KMS-11 (cell line): Measurements from ENCODE around the gene LCN12.

ENCODE experiments used
- H2AFZ ChIP-seq: fragments of 200-600 bp; sonication (generic); 2 replicates; pipeline ENCODE4 v1.6.1; 2016; ENCODE audit warnings: antibody characterized with exemption, mixed run types, low read depth
- H3K27ac ChIP-seq: fragments of 200-600 bp; sonication (generic); 2 replicates; pipeline ENCODE4 v1.6.1; 2016; ENCODE audit warnings: mild to moderate bottlenecking, mixed run types
- H3K27me3 ChIP-seq: fragments of 200-600 bp; sonication (generic); 2 replicates; pipeline ENCODE4 v1.6.1; 2017; ENCODE audit warnings: mild to moderate bottlenecking, low read depth, mixed run types, moderate library complexity; ENCODE audit not compliant: insufficient read depth
- H3K36me3 ChIP-seq: fragments of 200-600 bp; sonication (generic); 2 replicates; pipeline ENCODE4 v1.6.1; 2017; ENCODE audit warnings: mild to moderate bottlenecking, mixed run types; ENCODE audit not compliant: insufficient read depth
- H3K4me1 ChIP-seq: fragments of 200-600 bp; sonication (generic); 2 replicates; pipeline ENCODE4 v1.6.1; 2016; ENCODE audit warnings: mild to moderate bottlenecking, low read depth, mixed run types; ENCODE audit not compliant: poor library complexity, severe bottlenecking
- H3K4me2 ChIP-seq: fragments of 200-600 bp; sonication (generic); 2 replicates; pipeline ENCODE4 v1.7.0; 2016; ENCODE audit warnings: mild to moderate bottlenecking, mixed run types
- H3K4me3 ChIP-seq: fragments of 200-600 bp; sonication (generic); IDR thresholded peaks from 2 replicates; pipeline ENCODE4 v1.6.1; 2017; ENCODE audit warnings: low read depth, low read length, mixed read lengths; ENCODE audit not compliant: insufficient read depth
- H3K79me2 ChIP-seq: fragments of 200-600 bp; sonication (generic); 2 replicates; pipeline ENCODE4 v1.6.1; 2016; ENCODE audit warnings: low read depth, mixed run types; ENCODE audit not compliant: insufficient read depth
- H3K9ac ChIP-seq: fragments of 200-600 bp; sonication (generic); 2 replicates; pipeline ENCODE4 v1.6.1; 2016; ENCODE audit warnings: mild to moderate bottlenecking, mixed run types
- H4K20me1 ChIP-seq: fragments of 200-600 bp; sonication (generic); 2 replicates; pipeline ENCODE4 v1.6.1; 2016; ENCODE audit warnings: mild to moderate bottlenecking, mixed run types; ENCODE audit not compliant: insufficient read depth
- CTCF ChIP-seq: fragments of 200-600 bp; sonication (generic); conservative IDR thresholded peaks from 2 replicates; pipeline ENCODE4 v1.6.1; 2017; ENCODE audit warnings: low read depth, mild to moderate bottlenecking, antibody characterized with exemption, low read length, moderate library complexity, mixed read lengths

The LCN12 gene

GRCh38 chr9:136939996-136940525 lies 12.0 kb upstream of the LCN12 start:
- Histone ChIP-seq H3K9ac (no peak overlapping the region), H4K20me1 (no peaks in the 10 kb centered on the region), H3K36me3 (peaks cover 3% of the 10 kb centered on the region; the same call in 1 of the 2 replicates), H3K27me3 (no peaks in the 10 kb centered on the region), H3K4me1 (peaks cover 4% of the 10 kb centered on the region), H2AFZ (no peak overlapping the region), H3K79me2 (peaks cover 18% of the 10 kb centered on the region; the same call in 1 of the 2 replicates), H3K4me3 (no peak overlapping the region), H3K27ac (no peak overlapping the region), H3K4me2 (no peak overlapping the region)
- TF ChIP-seq CTCF = no peak

- Histone ChIP-seq H3K36me3 (peaks cover 3% of the 10 kb centered on the region; the same call in 1 of the 2 replicates), H3K27ac (no peak overlapping the region), H3K4me3 (no peak overlapping the region), H3K4me1 (peaks cover 6% of the 10 kb centered on the region), H3K4me2 (no peak overlapping the region), H2AFZ (no peak overlapping the region), H3K79me2 (peaks cover 18% of the 10 kb centered on the region; the same call in 1 of the 2 replicates), H4K20me1 (no peaks in the 10 kb centered on the region), H3K9ac (no peak overlapping the region), H3K27me3 (no peaks in the 10 kb centered on the region)
- TF ChIP-seq CTCF = no peak
These were observed 11.4 kb upstream of the LCN12 start for GRCh38 chr9:136940526-136941230.

- H3K4me3 ChIP-seq = no peak overlapping the region
- no peak overlapping the region for H2AFZ ChIP-seq
- TF ChIP-seq CTCF = no peak
- peaks cover 3% of the 10 kb centered on the region; the same call in 1 of the 2 replicates for H3K36me3 ChIP-seq
- no peaks in the 10 kb centered on the region for H4K20me1 ChIP-seq
- no peak overlapping the region for H3K4me2 ChIP-seq
- H3K4me1 ChIP-seq = peaks cover 6% of the 10 kb centered on the region
- H3K27ac ChIP-seq = no peak overlapping the region
- H3K27me3 ChIP-seq = no peaks in the 10 kb centered on the region
- no peak overlapping the region for H3K9ac ChIP-seq
- H3K79me2 ChIP-seq = peaks cover 18% of the 10 kb centered on the region; the same call in 1 of the 2 replicates
These were observed 10.6 kb upstream of the LCN12 start for GRCh38 chr9:136941231-136942111.

GRCh38 chr9:136942112-136942880 lies 9.8 kb upstream of the LCN12 start:
- H4K20me1 ChIP-seq = no peaks in the 10 kb centered on the region
- no peak overlapping the region for H3K9ac ChIP-seq
- H3K27ac ChIP-seq = no peak overlapping the region
- no peak overlapping the region for H2AFZ ChIP-seq
- no peak overlapping the region for H3K4me2 ChIP-seq
- H3K36me3 ChIP-seq = peaks cover 3% of the 10 kb centered on the region; the same call in 1 of the 2 replicates
- no peak for TF ChIP-seq CTCF
- peaks cover 6% of the 10 kb centered on the region for H3K4me1 ChIP-seq
- H3K4me3 ChIP-seq = no peak overlapping the region
- H3K79me2 ChIP-seq = peaks cover 18% of the 10 kb centered on the region; the same call in 1 of the 2 replicates
- no peaks in the 10 kb centered on the region for H3K27me3 ChIP-seq
